Loucy (cell line): Measurements from ENCODE around the gene CRCP.

Source experiments
- EZH2phosphoT487 ChIP-seq: fragments of 200-600 bp; IDR thresholded peaks from 2 replicates; pipeline ENCODE4 v1.6.1; 2018; ENCODE audit warnings: antibody characterized with exemption, mild to moderate bottlenecking, moderate library complexity, borderline replicate concordance
- TF ChIP-seq, protein P1 (sequence below): fragments of 200-600 bp; sonication (generic); conservative IDR thresholded peaks from 2 replicates; pipeline ENCODE4 v1.5.1; 2014; ENCODE audit warnings: mild to moderate bottlenecking, antibody characterized with exemption, low read length

DNA sequence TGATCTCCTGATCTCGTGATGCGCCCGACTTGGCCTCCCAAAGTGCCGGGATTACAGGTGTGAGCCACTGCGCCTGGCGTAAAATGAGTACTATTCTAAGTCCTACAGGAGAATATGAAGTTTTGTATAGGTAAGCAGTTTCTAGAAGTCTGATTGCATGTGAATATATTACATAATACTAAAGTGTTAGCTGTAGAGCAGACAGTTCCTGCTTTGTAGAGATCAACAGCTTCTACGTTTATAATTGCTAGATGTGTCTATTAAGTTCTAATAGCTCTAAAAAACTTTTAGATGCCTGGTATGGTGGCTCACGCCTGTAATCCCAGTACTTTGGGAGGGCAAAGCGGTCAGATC is 8.5 kb downstream of the CRCP start:
- TF ChIP-seq, protein P1, sequence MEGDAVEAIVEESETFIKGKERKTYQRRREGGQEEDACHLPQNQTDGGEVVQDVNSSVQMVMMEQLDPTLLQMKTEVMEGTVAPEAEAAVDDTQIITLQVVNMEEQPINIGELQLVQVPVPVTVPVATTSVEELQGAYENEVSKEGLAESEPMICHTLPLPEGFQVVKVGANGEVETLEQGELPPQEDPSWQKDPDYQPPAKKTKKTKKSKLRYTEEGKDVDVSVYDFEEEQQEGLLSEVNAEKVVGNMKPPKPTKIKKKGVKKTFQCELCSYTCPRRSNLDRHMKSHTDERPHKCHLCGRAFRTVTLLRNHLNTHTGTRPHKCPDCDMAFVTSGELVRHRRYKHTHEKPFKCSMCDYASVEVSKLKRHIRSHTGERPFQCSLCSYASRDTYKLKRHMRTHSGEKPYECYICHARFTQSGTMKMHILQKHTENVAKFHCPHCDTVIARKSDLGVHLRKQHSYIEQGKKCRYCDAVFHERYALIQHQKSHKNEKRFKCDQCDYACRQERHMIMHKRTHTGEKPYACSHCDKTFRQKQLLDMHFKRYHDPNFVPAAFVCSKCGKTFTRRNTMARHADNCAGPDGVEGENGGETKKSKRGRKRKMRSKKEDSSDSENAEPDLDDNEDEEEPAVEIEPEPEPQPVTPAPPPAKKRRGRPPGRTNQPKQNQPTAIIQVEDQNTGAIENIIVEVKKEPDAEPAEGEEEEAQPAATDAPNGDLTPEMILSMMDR = no peak
- TF ChIP-seq EZH2phosphoT487 = no peak
